Astrocyte of the cerebellum (primary cell): ENCODE measurements around the gene DUOXA2.

Source experiments
- DNase-seq: peaks from one replicate; pipeline ENCODE4 v3.0.0-alpha.2; 2011; ENCODE audit warnings: low read depth
- H3K4me3 ChIP-seq: 2 replicates; pipeline ENCODE4 v1.5.1; 2011; ENCODE audit warnings: mild to moderate bottlenecking, low read depth, low read length, moderate library complexity
- in situ Hi-C: cut with HindIII; loops from 2 replicates; pipeline ENCODE4 v1.10.0; 2017; ENCODE audit warnings: low sequenced_read_pairs
- TF ChIP-seq, protein P1 (sequence below): IDR thresholded peaks from 2 replicates; pipeline ENCODE4 v1.5.1; 2012; ENCODE audit warnings: low read length, low read depth, moderate library complexity, mild to moderate bottlenecking; ENCODE audit errors: missing control alignments

The DUOXA2 gene

DNA sequence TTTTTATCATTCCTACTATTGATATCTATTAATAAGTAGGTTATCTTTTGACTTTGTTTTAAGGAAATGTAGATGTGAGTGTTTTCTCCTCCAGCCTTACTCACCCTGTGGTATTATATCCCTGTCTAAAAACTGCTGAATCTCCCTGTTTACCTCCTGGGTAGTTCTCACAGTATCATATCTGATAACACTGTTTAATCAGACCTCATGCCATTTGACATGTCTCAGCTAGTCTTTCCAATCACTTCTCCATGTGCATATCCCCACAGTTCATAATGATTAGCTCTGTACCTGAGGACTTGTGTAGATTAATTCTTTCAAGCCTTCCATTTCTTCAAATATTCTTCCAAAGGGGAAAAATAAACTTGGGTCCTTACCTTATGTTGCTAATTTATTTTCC, 30.9 kb upstream of the DUOXA2 start:
- DNase-seq, result no peak

DNA sequence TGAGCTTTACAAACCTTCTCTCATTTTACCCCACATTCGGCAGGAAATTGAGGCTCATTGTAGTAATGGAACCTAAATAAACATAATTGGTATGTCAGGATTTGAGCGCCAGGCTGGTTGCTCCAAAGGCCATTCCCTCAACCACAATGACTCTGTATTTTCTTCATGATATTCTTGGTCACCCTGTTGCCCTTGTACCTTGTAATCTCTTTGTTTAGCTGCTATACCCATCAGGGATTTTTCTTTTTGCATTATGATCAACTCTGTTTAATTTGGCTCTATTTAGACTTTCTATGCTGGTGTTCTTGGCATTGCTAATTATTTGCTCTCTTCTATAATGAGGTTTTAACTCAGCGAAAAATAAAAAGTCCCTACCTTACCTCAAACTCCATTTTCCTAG, 30.0 kb upstream of the DUOXA2 start:
- no peak for DNase-seq
- TF ChIP-seq, protein P1, sequence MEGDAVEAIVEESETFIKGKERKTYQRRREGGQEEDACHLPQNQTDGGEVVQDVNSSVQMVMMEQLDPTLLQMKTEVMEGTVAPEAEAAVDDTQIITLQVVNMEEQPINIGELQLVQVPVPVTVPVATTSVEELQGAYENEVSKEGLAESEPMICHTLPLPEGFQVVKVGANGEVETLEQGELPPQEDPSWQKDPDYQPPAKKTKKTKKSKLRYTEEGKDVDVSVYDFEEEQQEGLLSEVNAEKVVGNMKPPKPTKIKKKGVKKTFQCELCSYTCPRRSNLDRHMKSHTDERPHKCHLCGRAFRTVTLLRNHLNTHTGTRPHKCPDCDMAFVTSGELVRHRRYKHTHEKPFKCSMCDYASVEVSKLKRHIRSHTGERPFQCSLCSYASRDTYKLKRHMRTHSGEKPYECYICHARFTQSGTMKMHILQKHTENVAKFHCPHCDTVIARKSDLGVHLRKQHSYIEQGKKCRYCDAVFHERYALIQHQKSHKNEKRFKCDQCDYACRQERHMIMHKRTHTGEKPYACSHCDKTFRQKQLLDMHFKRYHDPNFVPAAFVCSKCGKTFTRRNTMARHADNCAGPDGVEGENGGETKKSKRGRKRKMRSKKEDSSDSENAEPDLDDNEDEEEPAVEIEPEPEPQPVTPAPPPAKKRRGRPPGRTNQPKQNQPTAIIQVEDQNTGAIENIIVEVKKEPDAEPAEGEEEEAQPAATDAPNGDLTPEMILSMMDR, result no peak
- in situ Hi-C loops, result loop anchor here (5.0 kb wide), 1 partner anchor 57 kb away; no protein-coding TSS in a partner anchor
- H3K4me3 ChIP-seq, result no peak overlapping the region

More for the DNA sequence above, 30.9 kb upstream of the DUOXA2 start:
- TF ChIP-seq, protein P1, result no peak
- H3K4me3 ChIP-seq, result no peak overlapping the region
- in situ Hi-C loops, result loop anchor here (5.0 kb wide), 1 partner anchor 56 kb away; no protein-coding TSS in a partner anchor

DNA sequence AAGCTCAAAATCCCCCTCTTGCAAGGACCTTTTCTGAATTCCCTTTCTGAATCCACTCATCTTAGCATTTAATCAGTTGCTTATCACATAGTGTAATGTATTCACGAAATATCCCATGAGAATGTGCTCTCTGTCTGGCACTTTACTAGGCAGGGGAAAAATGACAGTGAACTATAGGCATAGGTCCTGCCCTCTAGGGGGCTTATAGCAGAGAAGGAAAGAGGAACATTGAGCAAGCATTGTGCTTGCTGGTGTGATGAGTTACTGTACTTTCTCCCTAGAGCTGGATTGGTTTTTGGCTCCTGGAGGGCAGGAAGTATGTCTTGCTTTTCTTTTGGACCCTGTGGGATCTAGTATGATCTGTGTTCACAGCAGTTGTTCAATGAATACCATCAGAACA, 26.6 kb upstream of the DUOXA2 start:
- TF ChIP-seq, protein P1, result no peak
- in situ Hi-C loops, result no loop called here
- no peak overlapping the region for H3K4me3 ChIP-seq
- DNase-seq, result no peak

DNA sequence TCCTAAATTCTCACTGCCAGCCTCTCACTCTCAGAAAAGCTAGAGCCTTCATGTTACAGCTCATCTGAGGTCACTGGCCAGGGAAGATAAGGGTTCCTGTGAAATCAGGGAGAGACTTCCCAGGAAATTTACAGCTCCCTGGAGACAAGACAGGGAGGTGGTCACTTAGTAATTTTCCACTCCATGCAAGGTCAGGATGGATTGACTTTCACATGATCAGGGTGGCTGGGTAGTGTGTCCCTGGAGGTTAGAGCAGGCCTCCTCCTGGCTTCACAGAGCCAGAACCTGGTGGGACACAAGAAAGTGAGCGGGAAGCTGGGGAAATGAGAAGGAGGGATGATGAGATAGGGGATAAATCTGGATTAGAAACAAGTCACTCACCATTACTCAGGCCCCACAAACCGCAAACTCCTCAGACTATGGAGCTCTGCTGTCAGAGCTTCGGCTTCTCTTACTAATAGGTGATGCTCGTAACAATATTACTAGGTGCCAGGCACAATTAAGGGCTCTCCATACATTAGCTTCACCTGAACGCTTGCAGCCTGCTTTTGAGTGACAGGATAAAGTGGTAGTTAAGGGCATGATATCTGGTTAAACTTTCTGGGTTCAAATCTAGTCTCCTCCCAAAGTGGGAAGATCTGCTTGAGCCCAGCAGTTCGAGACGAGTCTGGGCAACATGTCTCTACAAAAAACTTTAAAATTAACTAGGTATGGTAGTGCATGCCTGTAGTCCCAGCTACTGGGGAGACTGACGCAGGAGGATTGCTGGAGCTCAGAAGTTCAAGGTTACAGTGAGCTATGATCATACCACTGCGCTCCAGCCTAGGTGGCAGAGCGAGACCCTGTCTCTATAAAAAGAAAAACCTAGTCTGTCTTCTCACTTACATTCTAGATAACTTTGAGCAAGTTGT, 25.1 kb upstream of the DUOXA2 start:
- no peak for DNase-seq
- H3K4me3 ChIP-seq, result no peak overlapping the region
- in situ Hi-C loops, result no loop called here
- TF ChIP-seq, protein P1, result no peak

DNA sequence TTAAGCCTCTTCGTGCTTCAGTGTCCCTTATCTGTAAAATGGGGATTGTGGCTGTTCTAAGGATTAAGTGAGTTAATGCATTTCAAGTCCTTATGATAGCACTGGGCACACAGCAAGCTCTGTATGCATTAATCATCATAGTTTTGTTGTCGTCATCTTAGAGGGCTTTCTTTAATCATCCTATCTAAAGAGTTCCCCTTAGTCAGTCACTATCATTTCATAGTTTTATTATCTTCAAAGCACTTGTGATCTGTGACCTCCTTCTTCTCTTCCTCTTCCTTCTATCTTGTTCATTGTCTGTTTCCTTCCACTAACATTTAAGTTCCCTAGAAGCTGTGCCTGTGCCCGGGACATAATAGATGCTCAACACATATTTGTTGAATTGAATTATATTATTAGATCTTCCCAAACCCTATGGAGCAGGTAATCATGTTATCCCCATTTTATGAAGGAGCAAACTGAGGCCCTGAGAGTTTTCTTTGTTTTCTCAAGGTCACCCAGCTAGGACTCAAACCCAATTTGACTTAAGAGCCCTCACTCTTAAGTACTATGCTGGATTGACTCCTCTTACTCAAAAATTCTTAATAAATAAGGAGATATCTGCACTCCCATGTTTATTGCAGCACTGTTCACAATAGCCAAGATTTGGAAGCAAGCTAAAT, 24.3 kb upstream of the DUOXA2 start:
- DNase-seq, result no peak
- TF ChIP-seq, protein P1, result no peak
- in situ Hi-C loops, result no loop called here

DNA sequence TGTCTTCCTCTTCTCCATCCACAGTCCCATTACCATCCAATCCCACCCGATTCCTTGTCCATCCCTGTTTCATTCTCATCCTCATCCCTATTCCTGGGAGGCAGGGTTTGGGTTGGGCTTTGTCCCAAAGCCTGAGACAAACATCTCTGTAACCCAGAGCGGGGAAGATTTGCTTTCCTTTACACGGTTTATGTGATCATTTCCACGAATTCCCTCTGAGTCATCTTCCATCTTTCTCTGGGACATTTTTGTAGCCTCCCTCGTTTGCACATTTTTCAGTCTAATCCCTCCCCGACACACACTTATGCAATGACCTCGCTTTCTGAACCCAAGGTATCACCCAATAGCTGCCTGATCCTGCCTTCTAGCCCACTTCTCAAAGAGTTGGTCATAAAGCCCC, 23.0 kb upstream of the DUOXA2 start:
- no peak for DNase-seq
- TF ChIP-seq, protein P1, result no peak
- H3K4me3 ChIP-seq, result no peak overlapping the region
- in situ Hi-C loops, result no loop called here

More for the DNA sequence above, 24.3 kb upstream of the DUOXA2 start:
- no peak overlapping the region for H3K4me3 ChIP-seq
